ENCODE measurements around the gene FBXO34.

The FBXO34 gene

GRCh38 chr14:55347748-55348147 is 76.5 kb downstream of the FBXO34 start:
- no peak for DNase-seq (ENCODE audit: low read depth)

GRCh38 chr14:55348766-55349453 is 77.7 kb downstream of the FBXO34 start:
- DNase-seq (ENCODE audit: low read depth) = no peak

GRCh38 chr14:55349565-55349964 is 78.3 kb downstream of the FBXO34 start:
- DNase-seq (ENCODE audit: low read depth) = no peak

- no peak for DNase-seq (ENCODE audit: low read depth)
These were observed 79.2 kb downstream of the FBXO34 start for GRCh38 chr14:55350461-55350860.

- DNase-seq (ENCODE audit: low read depth) = no peak
These were observed 79.9 kb downstream of the FBXO34 start for GRCh38 chr14:55351111-55351510.

GRCh38 chr14:55352201-55352600 is 81.0 kb downstream of the FBXO34 start:
- DNase-seq (ENCODE audit: low read depth) = no peak

- DNase-seq (ENCODE audit: low read depth) = no peak
These were observed 82.7 kb downstream of the FBXO34 start for GRCh38 chr14:55353686-55354467.

- peak; percentile 30 for DNase-seq (ENCODE audit: low read depth)
These were observed 83.3 kb downstream of the FBXO34 start for GRCh38 chr14:55354500-55354899.

- DNase-seq (ENCODE audit: low read depth) = no peak
These were observed 84.7 kb downstream of the FBXO34 start for GRCh38 chr14:55355922-55356321.

GRCh38 chr14:55356913-55357312 is 85.7 kb downstream of the FBXO34 start:
- no peak for DNase-seq (ENCODE audit: low read depth)

- DNase-seq (ENCODE audit: low read depth) = no peak
These were observed 88.1 kb downstream of the FBXO34 start for GRCh38 chr14:55359307-55359706.

GRCh38 chr14:55361190-55361589 is 90.0 kb downstream of the FBXO34 start:
- DNase-seq (ENCODE audit: low read depth) = no peak

- peak; percentile 24 for DNase-seq (ENCODE audit: low read depth)
These were observed 95.0 kb downstream of the FBXO34 start for GRCh38 chr14:55366271-55366670.

GRCh38 chr14:55370883-55371455 is 99.7 kb downstream of the FBXO34 start:
- no peak for DNase-seq (ENCODE audit: low read depth)

- DNase-seq (ENCODE audit: low read depth) = no peak
These were observed 101.2 kb downstream of the FBXO34 start for GRCh38 chr14:55372423-55372822.

GRCh38 chr14:55372825-55373224 is 101.6 kb downstream of the FBXO34 start:
- no peak for DNase-seq (ENCODE audit: low read depth)

- no peak for DNase-seq (ENCODE audit: low read depth)
These were observed 102.8 kb downstream of the FBXO34 start for GRCh38 chr14:55373784-55374705.

GRCh38 chr14:55374771-55375170 is 103.5 kb downstream of the FBXO34 start:
- DNase-seq (ENCODE audit: low read depth) = no peak

GRCh38 chr14:55377236-55377635 is 106.0 kb downstream of the FBXO34 start:
- no peak for DNase-seq (ENCODE audit: low read depth)

- DNase-seq (ENCODE audit: low read depth) = no peak
These were observed 109.8 kb downstream of the FBXO34 start for GRCh38 chr14:55381040-55381439.

- no peak for DNase-seq (ENCODE audit: low read depth)
These were observed 110.3 kb downstream of the FBXO34 start for GRCh38 chr14:55381561-55381960.

GRCh38 chr14:55382483-55382882 is 111.3 kb downstream of the FBXO34 start:
- DNase-seq (ENCODE audit: low read depth) = no peak
